Activated T-cell treated with anti-CD3 and anti-CD28 coated beads, Interleukin-2, amount 50 U/mL, for 24 hours (primary cell): ENCODE results near the gene ZBTB47.

ENCODE experiments used
- DNase-seq: peaks from one replicate; pipeline ENCODE4 v3.0.0-alpha.2; 2020
- H3K27ac Mint-ChIP-seq: 2 replicates; pipeline ENCODE4 v1.8.0; 2020; ENCODE audit warnings: mild to moderate bottlenecking, mixed read lengths
- H3K27me3 Mint-ChIP-seq: 2 replicates; pipeline ENCODE4 v1.8.0; 2020; ENCODE audit warnings: mixed read lengths
- H3K36me3 Mint-ChIP-seq: 2 replicates; pipeline ENCODE4 v1.8.0; 2020; ENCODE audit warnings: low read depth, mixed read lengths
- H3K4me1 Mint-ChIP-seq: 2 replicates; pipeline ENCODE4 v1.8.0; 2020; ENCODE audit warnings: low read depth, mixed read lengths
- H3K4me3 Mint-ChIP-seq: 2 replicates; pipeline ENCODE4 v1.8.0; 2020; ENCODE audit warnings: mild to moderate bottlenecking, moderate library complexity, mixed read lengths
- H3K9me3 Mint-ChIP-seq: 2 replicates; pipeline ENCODE4 v1.8.0; 2020; ENCODE audit warnings: mixed read lengths

Gene ZBTB47

GRCh38 chr3:42666577-42666998 is 13.1 kb downstream of the ZBTB47 start:
- no peaks in the 10 kb centered on the region for H3K4me1 Mint-ChIP-seq
- no peaks in the 10 kb centered on the region for H3K36me3 Mint-ChIP-seq
- H3K27ac Mint-ChIP-seq, result no peak overlapping the region
- H3K27me3 Mint-ChIP-seq, result no peaks in the 10 kb centered on the region
- H3K4me3 Mint-ChIP-seq, result no peak overlapping the region
- DNase-seq, result peak; percentile 23
- no peaks in the 10 kb centered on the region for H3K9me3 Mint-ChIP-seq

- H3K27me3 Mint-ChIP-seq, result no peaks in the 10 kb centered on the region
- no peak overlapping the region for H3K4me3 Mint-ChIP-seq
- H3K9me3 Mint-ChIP-seq, result no peaks in the 10 kb centered on the region
- no peaks in the 10 kb centered on the region for H3K36me3 Mint-ChIP-seq
- no peaks in the 10 kb centered on the region for H3K4me1 Mint-ChIP-seq
- H3K27ac Mint-ChIP-seq, result peak overlapping the region; percentile 10
- no peak for DNase-seq
Measured at GRCh38 chr3:42667096-42667522, 13.6 kb downstream of the ZBTB47 start.

- Mint-ChIP-seq H3K4me3 (no peak overlapping the region), H3K9me3 (no peaks in the 10 kb centered on the region), H3K27me3 (no peaks in the 10 kb centered on the region), H3K36me3 (no peaks in the 10 kb centered on the region), H3K27ac (peak overlapping the region; percentile 10), H3K4me1 (no peaks in the 10 kb centered on the region)
- no peak for DNase-seq
Measured at GRCh38 chr3:42667523-42668412, 14.3 kb downstream of the ZBTB47 start.

GRCh38 chr3:42668413-42668760 is 14.9 kb downstream of the ZBTB47 start:
- H3K27me3 Mint-ChIP-seq, result no peaks in the 10 kb centered on the region
- H3K9me3 Mint-ChIP-seq, result no peaks in the 10 kb centered on the region
- H3K27ac Mint-ChIP-seq, result no peak overlapping the region
- DNase-seq, result no peak
- no peaks in the 10 kb centered on the region for H3K4me1 Mint-ChIP-seq
- H3K36me3 Mint-ChIP-seq, result no peaks in the 10 kb centered on the region
- no peak overlapping the region for H3K4me3 Mint-ChIP-seq

- H3K27me3 Mint-ChIP-seq, result no peaks in the 10 kb centered on the region
- H3K4me3 Mint-ChIP-seq, result no peak overlapping the region
- no peaks in the 10 kb centered on the region for H3K36me3 Mint-ChIP-seq
- DNase-seq, result no peak
- H3K9me3 Mint-ChIP-seq, result no peaks in the 10 kb centered on the region
- no peak overlapping the region for H3K27ac Mint-ChIP-seq
- H3K4me1 Mint-ChIP-seq, result no peaks in the 10 kb centered on the region
Measured at GRCh38 chr3:42668793-42669217, 15.3 kb downstream of the ZBTB47 start.

- no peak for DNase-seq
- no peaks in the 10 kb centered on the region for H3K27me3 Mint-ChIP-seq
- no peak overlapping the region for H3K4me3 Mint-ChIP-seq
- H3K36me3 Mint-ChIP-seq, result no peaks in the 10 kb centered on the region
- H3K27ac Mint-ChIP-seq, result no peak overlapping the region
- H3K9me3 Mint-ChIP-seq, result no peaks in the 10 kb centered on the region
- H3K4me1 Mint-ChIP-seq, result no peaks in the 10 kb centered on the region
Measured at GRCh38 chr3:42670051-42670576, 16.6 kb downstream of the ZBTB47 start.

GRCh38 chr3:42670670-42671069 is 17.2 kb downstream of the ZBTB47 start:
- no peak for DNase-seq
- H3K4me1 Mint-ChIP-seq, result no peaks in the 10 kb centered on the region
- H3K4me3 Mint-ChIP-seq, result no peak overlapping the region
- H3K27me3 Mint-ChIP-seq, result no peaks in the 10 kb centered on the region
- no peaks in the 10 kb centered on the region for H3K36me3 Mint-ChIP-seq
- H3K9me3 Mint-ChIP-seq, result no peaks in the 10 kb centered on the region
- H3K27ac Mint-ChIP-seq, result no peak overlapping the region

- Mint-ChIP-seq H3K4me1 (no peaks in the 10 kb centered on the region), H3K9me3 (peaks cover 12% of the 10 kb centered on the region), H3K27me3 (no peaks in the 10 kb centered on the region), H3K36me3 (no peaks in the 10 kb centered on the region), H3K4me3 (no peak overlapping the region), H3K27ac (no peak overlapping the region)
- DNase-seq, result no peak
Measured at GRCh38 chr3:42672515-42672914, 19.0 kb downstream of the ZBTB47 start.

- Mint-ChIP-seq H3K4me1 (no peaks in the 10 kb centered on the region), H3K27ac (no peak overlapping the region)
- no peak for DNase-seq
Measured at GRCh38 chr3:42673082-42673481, 19.6 kb downstream of the ZBTB47 start.

GRCh38 chr3:42674146-42674545 is 20.6 kb downstream of the ZBTB47 start:
- Mint-ChIP-seq H3K27ac (no peak overlapping the region), H3K4me3 (no peak overlapping the region), H3K9me3 (peaks cover 18% of the 10 kb centered on the region), H3K27me3 (no peaks in the 10 kb centered on the region), H3K4me1 (peaks cover 1% of the 10 kb centered on the region), H3K36me3 (no peaks in the 10 kb centered on the region)
- no peak for DNase-seq

More at GRCh38 chr3:42673082-42673481, 19.6 kb downstream of the ZBTB47 start:
- Mint-ChIP-seq H3K4me3 (no peak overlapping the region), H3K27me3 (no peaks in the 10 kb centered on the region), H3K36me3 (no peaks in the 10 kb centered on the region), H3K9me3 (peaks cover 17% of the 10 kb centered on the region)

GRCh38 chr3:42675909-42676308 is 22.4 kb downstream of the ZBTB47 start:
- Mint-ChIP-seq H3K27ac (no peak overlapping the region), H3K4me1 (peaks cover 11% of the 10 kb centered on the region), H3K27me3 (no peaks in the 10 kb centered on the region), H3K9me3 (peaks cover 18% of the 10 kb centered on the region), H3K4me3 (no peak overlapping the region), H3K36me3 (no peaks in the 10 kb centered on the region)
- no peak for DNase-seq

GRCh38 chr3:42678447-42678846 is 24.9 kb downstream of the ZBTB47 start:
- no peak overlapping the region for H3K27ac Mint-ChIP-seq
- H3K4me1 Mint-ChIP-seq, result peaks cover 11% of the 10 kb centered on the region
- H3K4me3 Mint-ChIP-seq, result no peak overlapping the region
- no peaks in the 10 kb centered on the region for H3K36me3 Mint-ChIP-seq
- peaks cover 18% of the 10 kb centered on the region for H3K9me3 Mint-ChIP-seq
- no peak for DNase-seq
- peaks cover 8% of the 10 kb centered on the region for H3K27me3 Mint-ChIP-seq

GRCh38 chr3:42680271-42680670 is 26.8 kb downstream of the ZBTB47 start:
- no peaks in the 10 kb centered on the region for H3K36me3 Mint-ChIP-seq
- H3K27me3 Mint-ChIP-seq, result peaks cover 18% of the 10 kb centered on the region
- H3K4me1 Mint-ChIP-seq, result peaks cover 17% of the 10 kb centered on the region
- H3K4me3 Mint-ChIP-seq, result no peak overlapping the region
- H3K27ac Mint-ChIP-seq, result no peak overlapping the region
- DNase-seq, result no peak
- peaks cover 18% of the 10 kb centered on the region for H3K9me3 Mint-ChIP-seq

GRCh38 chr3:42680806-42681205 is 27.3 kb downstream of the ZBTB47 start:
- Mint-ChIP-seq H3K36me3 (no peaks in the 10 kb centered on the region), H3K4me1 (peaks cover 19% of the 10 kb centered on the region)

GRCh38 chr3:42681361-42682038 is 28.0 kb downstream of the ZBTB47 start:
- H3K27ac Mint-ChIP-seq, result no peak overlapping the region
- no peaks in the 10 kb centered on the region for H3K36me3 Mint-ChIP-seq

More at GRCh38 chr3:42680806-42681205, 27.3 kb downstream of the ZBTB47 start:
- no peak for DNase-seq
- Mint-ChIP-seq H3K27ac (no peak overlapping the region), H3K4me3 (no peak overlapping the region), H3K9me3 (peaks cover 18% of the 10 kb centered on the region), H3K27me3 (peaks cover 22% of the 10 kb centered on the region)

More at GRCh38 chr3:42681361-42682038, 28.0 kb downstream of the ZBTB47 start:
- Mint-ChIP-seq H3K9me3 (peaks cover 14% of the 10 kb centered on the region), H3K4me3 (no peak overlapping the region), H3K27me3 (peaks cover 29% of the 10 kb centered on the region), H3K4me1 (peaks cover 21% of the 10 kb centered on the region)
- no peak for DNase-seq
